ENCODE measurements around the gene ATP5MG. TPM values are rescaled to one million over a fixed set of nuclear protein-coding genes. Genes with fewer than 3 reads are reported as not detected.
"Not testable (repeated sequence)": the region's sequence is repeated elsewhere in the genome, so short reads cannot be mapped to it uniquely, and the experiment has no call there.

ATP5MG gene
- total RNA-seq, 1 donor from 2014 or later: 43.4 TPM

DNA sequence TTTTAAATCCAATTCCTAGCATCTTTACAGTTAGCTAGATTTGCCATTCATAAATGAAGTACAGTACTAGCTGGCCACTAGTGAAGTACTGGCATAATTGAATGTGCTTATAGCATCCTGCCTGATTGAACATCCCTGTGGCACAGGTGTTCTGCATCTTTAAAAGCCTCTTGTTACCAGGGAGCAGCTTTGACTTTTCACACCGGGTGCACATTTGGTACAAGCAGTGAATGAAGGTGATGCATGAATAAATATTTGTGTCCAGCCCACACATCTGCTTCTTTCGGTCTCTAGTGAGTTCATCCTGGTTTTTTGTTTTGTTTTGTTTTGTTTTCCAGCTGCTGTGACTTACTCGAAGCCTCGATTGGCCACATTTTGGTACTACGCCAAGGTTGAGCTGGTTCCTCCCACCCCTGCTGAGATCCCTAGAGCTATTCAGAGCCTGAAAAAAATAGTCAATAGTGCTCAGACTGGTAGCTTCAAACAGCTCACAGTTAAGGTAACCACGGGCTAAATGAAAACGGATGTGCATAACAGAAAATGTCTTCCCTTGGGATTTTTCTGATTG is 5.3 kb downstream of the ATP5MG start:
- DNase-seq (ENCODE audit: low read depth): peak; percentile 51

DNA sequence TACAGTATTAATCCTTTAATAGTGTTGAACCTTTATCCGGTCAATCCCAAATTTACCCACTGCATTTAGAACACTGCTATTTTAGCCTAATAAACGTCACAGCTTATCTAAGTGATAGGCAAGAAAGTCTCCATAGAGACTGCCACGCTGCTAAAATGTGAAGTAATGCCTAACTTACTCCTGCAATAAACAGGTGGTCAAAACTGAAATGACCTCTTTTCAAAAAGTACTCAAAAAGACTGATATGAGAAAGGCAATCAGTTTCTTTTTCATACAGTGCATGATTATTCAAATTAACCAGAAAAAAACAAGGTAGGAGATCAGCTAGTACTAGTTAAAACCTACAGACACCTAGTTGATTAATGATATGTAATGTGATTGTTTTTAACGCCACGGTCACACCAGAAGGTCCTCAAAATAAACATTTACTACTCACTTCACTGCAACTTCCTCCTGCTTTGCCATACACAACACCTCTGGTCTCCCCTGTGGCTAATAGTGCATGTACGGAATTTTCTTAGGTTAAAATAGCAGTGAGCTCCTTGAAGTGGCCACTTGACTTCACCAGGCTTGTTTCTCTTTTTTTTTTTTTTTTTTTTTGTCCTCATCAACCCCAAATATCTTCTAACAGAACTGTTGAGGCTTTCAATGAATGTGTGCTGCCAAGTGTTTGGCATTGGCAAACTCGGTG is 8.8 kb downstream of the ATP5MG start:
- DNase-seq (ENCODE audit: low read depth): no peak

DNA sequence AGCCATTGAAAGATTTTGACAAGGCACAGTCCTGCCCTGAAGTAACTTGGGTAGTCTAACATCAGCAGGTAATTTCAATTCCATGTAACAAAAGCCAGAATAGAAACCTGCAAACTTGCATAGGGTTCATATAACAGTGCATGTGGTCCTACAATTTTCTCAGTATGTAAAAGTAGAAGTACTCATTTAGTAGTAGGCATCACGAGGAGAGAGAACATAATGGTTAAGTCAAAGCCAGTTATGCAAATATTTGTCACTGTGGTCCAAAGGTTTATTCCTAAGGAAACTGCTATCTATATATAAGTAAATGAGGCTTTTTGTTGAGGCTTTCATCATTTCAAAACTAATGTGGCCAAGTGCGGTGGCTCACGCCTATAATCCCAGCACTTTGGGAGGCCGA is 10.1 kb downstream of the ATP5MG start:
- no peak for DNase-seq (ENCODE audit: low read depth)

DNA sequence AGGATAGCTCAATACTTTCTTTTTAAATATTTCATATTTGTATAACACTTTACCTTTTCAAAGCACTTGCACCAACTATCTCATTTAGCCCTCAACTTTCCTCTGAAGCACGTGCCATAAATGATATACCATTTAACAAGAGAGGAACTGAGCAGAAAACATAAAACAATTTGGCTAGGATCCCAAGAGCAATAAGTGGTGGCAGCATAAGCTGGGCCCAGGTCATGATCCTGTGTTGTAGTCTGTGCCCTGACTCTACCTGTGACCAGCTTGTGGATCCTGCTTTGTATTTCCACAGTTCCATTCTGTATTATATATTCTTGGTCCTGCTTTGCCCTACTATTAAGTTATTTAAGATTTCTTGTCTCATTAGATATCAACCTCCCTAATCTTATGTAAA is 11.5 kb downstream of the ATP5MG start:
- DNase-seq (ENCODE audit: low read depth): no peak

DNA sequence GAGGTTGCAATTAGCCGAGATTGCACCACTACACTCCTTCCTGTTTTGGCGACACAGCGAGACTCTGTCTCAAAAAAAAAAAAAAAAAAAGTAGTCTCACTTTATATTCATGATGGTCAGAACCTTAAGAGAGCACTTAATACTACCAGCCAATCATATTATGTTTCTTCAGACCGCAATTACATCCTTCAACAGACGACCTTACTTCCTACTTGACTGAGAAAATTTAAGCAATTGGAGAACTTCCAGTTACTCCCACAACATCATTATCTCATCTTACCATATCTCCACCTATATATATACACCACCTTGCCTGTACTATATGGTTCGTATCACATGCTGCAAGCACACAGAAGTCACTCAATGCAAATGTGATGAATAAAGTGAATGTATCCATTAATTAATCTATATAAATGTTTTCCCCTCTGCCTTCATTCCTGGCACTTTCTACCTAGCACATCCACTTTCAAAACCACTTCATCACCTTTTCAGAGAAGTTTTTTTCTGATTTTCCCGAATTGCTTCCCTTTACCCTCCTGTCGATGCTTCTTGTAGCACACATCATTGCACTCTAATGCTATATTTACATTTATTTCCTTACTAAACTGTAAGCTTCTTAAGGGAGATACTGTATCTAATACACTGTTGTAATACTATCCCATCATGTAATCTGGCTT is 13.8 kb downstream of the ATP5MG start:
- no peak for DNase-seq (ENCODE audit: low read depth)

DNA sequence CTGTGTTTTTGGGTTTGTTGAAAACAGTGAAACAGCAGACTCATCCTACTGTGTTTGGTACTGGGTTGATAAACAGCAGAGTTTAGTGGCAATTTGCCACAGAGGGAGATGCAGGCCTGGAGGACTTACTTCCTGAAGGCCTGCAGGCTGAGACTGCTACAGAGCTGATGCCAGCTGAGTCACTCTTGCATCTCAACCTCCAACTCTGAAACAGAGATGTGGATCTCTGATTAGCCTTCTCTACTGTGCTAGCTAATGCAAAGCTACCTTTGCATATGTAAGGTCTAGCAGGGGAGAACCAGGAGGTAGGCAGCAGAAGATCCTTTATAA is 14.3 kb downstream of the ATP5MG start:
- DNase-seq (ENCODE audit: low read depth): peak; percentile 92

DNA sequence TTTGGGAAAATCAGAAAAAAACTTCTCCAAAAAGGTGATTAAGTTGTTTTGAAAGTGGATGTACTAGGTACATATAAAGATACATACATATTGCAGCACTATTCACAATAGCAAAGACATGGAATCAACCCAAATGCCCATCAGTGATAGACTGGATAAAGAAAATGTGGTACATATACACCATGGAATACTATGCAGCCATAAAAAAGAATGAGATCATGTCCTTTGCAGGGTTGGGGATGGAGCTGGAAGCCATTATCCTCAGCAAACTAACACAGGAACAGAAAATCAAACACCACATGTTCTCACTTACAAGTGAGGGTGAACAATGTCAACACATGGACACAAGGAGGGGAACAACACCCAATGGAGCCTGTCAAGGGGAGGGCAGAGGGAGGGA is 15.5 kb downstream of the ATP5MG start:
- not testable (repeated sequence) for DNase-seq (ENCODE audit: low read depth)

DNA sequence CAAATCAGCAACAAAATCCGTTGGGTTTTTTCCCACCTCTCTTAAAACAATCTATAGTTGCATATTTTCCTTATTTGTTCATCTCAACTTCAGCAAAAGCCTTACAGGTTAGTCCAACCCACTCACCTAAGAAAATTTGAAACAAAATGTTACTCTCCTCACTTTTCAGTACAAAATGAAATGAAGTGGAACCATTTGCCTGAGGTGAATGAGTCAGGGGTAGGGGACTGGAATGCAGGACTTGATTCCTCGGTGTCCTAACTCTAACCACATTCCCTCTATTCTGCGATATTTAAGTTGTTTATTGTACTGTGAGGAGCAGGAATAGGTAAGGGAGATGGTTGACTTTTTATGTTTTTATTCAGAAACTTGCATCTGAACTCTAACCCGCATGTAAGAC is 16.4 kb downstream of the ATP5MG start:
- peak; percentile 96 for DNase-seq (ENCODE audit: low read depth)

DNA sequence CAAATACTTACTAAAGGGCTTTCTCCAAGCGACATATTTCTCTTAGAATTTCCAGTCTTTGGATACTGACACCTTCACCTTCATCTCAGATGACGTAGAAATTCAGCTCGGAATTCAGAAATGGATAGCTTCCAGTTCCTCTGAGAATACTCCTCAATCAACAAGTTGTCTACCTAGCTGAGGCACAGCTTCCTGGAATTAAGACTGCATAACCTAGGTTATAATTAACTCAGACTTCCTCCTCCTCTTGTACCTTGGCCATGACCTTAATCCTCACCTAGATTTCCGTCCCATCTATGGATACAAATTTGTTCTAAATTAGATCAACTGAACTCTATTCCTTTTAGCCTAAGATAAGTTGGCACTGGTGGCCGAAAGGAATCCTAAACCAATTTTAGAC is 17.4 kb downstream of the ATP5MG start:
- DNase-seq (ENCODE audit: low read depth): peak; percentile 79

DNA sequence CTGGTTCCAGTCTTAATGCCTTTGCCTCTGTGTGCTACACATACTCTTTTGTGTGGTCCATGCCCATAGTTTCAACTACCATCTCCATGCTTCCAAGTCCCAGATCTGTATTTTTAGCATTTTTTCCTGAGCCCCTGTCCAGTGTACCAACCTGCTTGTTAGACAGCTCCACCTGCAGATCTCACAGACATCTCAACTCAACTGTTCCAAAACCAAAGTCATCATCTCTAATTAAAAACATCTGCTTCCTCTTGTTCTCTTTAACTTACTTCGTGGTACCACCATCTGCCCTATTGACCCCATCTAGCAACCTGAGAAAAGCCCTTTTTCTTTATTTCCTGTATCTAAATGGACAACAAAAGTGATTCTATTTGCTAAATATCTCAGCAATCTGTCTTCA is 26.3 kb downstream of the ATP5MG start:
- no peak for DNase-seq (ENCODE audit: low read depth)

DNA sequence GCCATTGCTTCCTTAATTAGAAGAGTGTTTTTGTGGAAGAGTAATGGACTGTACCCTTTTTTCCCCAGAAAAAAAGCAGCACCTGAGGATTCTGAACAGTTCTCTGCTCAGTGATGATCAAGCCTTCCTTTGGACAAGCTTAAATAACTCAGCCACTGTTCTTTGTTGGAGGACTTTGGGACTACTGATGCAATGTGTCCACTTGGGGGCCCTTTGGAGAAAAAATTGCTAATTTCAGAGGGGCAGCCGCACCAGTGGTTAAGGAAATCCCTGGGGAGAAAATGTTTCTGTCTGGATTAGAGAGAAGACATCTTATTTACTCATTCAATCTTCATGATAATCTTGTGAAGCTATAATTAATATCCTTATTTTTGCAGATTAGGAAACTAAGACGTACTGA is 29.6 kb downstream of the ATP5MG start:
- DNase-seq (ENCODE audit: low read depth): no peak

DNA sequence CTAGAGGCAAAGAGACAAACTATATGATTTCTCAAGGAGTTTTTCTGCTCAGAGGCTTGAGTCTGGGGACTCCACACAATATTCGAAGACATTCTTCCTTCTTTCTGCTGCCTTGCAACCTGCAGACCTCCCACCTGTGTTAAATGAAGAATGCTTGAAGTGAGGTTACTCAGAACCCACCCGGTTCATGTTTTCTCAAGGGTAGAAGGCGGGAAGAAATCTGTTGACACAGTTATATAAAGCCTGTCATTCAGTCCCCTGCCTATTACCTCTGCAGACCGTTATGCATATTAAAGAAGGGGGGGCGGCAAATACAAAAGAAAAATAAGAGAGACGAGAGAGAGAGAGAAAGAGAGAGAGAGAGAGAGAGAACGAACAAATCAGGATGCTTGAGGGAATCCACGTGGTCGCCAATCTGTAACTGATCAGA is 32.7 kb downstream of the ATP5MG start:
- no peak for DNase-seq (ENCODE audit: low read depth)

DNA sequence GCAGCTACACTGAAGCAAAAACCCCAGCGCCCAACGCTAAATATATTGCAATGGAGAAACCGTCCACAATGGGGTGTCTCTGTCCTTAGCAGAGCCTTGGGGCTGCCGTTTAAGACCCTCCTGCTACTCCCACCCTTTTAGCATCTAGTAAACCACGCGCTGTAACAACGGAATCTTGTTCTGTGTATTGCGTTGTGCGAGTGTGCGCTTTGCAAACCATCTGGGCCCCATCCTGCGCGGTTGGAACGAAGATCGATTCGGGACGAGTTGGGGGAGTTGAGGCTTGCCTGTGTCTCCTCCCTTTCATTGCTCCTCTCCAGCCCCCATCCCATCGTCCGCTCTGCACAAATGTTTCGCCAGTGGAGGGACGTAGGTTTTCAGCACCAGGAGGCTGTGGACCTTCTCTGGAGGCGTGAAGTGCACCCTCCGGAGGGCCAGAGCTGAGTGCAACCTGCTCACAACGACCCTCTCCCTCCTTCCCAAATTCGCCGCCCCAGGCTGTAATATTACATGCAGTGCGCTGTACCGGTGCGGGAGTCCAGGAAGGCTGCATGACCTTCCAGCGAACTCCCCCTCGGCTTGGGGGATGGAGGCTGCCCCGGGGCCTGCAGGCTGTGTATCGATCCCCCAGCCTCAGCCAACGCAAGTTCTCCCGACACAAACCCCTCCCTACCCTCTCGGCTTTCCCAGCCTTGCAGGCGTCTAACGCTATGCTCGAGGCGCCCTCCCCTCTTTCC is 33.3 kb downstream of the ATP5MG start:
- no peak for DNase-seq (ENCODE audit: low read depth)

DNA sequence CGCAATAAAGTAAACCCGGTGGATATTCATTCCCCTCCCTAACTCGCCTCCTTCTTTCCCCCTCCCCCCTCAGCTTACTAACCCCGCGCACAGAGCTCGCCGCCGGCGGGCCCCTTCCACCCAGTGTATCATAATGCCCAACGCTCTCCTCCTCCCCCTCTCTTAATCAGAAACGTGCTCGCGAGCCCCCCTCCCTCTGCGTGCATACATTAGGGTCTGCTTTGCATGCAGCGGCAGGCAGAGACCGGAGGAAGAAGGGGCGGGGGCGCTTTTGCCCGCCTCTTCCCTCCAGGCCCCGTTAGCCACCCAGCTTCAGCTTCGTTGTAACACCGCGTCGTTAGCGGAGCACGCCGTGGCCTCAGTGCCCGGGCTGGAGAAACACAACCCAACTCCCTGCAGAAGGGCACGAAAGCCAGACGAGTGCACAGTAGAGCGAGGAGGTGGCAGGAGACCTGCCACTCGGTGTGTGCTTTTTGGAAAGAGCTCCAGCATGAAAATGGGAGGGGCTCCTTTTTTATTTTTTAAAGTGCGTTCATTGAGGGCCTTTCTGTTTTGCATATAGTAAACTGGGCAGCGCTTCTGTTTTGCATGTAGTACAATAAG is 34.0 kb downstream of the ATP5MG start:
- DNase-seq (ENCODE audit: low read depth): no peak

DNA sequence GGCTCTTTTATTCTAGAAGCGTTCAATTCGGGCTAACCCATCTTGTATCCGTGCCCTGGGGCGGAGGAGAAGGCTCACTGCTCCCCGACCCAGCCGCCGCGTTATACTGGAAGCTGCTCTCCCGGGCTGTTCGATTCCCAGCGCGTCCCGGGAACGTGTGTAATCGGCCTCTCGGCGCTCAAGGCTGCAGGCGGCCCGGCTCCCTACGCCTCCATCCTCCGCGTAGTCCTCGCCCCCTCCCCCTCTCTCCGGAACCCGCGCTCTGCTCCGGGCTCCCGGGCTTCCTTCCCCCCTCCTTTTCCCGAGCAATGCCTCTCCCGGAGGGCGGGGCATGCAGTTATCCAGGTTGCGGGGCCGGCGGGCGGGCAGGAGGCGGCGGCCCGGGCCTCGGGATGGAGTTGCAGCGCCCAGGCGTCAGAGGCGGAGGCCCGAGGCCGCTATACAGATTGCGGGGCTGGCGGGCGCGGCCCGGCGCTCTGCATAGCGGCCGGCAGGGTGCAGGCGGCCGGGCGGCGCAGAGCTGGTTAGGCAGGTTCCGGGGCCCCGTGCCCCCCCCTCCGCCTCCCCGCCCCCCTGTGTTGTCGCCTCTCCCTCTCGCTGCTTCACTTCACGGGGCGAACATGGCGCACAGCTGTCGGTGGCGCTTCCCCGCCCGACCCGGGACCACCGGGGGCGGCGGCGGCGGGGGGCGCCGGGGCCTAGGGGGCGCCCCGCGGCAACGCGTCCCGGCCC is 34.7 kb downstream of the ATP5MG start, which contains the start of gene KMT2A:
TSS of gene KMT2A (plus strand) at position 600 of the 732 bp plus-strand sequence. CDS start at position 621, 21 bp downstream.
- peak; percentile 67 for DNase-seq (ENCODE audit: low read depth)

DNA sequence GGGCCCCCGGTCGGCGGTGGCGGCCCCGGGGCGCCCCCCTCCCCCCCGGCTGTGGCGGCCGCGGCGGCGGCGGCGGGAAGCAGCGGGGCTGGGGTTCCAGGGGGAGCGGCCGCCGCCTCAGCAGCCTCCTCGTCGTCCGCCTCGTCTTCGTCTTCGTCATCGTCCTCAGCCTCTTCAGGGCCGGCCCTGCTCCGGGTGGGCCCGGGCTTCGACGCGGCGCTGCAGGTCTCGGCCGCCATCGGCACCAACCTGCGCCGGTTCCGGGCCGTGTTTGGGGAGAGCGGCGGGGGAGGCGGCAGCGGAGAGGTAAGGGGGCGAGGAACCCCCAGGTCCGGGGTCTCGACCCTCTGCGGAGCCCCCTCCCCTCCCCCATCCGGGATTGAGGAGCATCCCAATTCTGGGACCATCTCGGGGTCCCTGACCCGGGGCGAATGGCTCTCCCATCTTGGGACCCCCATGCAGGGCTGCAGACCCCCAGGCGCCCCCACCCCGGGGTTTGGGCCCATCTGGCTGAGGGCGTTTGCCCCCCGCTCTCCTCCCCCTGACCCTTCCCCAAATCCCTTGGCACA is 35.3 kb downstream of the ATP5MG start:
- DNase-seq (ENCODE audit: low read depth): no peak

DNA sequence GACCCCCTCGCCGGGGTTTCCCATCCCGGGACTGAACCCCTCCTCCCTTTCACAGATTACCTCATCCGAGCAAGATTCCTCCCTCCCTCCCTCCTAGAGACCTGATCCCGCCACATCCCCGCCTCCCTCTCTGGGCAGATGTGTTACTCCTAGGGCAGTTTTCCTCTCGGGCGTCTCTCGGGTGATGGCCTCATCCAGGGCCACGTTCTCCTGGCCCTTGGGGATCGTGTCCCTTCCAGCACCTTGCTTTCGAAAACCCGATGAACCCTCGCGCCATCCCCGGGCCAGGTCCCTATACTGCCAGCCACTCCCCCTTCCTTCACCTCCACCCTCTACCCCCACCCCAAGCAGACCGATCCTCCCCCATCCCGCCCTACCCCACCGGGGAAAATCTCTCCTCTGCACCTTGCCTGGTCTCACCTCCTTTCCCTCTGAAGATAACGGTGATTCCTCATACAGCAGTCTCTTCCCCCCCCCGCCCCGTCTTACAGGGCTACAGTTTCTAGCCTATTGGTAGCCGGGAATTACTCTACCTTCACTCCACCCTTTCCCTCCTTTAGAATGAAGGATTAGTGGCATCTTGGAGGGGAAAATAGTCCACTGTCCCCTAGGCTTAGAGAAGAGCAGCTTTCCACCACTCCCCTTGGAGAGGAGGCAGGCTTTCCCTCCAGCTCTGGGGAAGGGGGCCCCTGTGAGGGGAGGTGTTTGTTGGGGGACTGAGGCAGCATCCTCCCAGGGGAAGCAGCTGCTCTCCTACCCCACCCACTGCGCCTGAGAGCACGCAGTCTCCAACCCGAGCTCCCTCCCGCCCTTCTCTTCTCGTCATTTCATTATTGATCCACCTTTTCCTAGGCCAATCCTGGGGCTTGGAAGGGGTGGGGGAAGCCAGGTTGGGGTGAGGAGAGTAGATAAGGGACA is 36.1 kb downstream of the ATP5MG start:
- DNase-seq (ENCODE audit: low read depth): no peak

DNA sequence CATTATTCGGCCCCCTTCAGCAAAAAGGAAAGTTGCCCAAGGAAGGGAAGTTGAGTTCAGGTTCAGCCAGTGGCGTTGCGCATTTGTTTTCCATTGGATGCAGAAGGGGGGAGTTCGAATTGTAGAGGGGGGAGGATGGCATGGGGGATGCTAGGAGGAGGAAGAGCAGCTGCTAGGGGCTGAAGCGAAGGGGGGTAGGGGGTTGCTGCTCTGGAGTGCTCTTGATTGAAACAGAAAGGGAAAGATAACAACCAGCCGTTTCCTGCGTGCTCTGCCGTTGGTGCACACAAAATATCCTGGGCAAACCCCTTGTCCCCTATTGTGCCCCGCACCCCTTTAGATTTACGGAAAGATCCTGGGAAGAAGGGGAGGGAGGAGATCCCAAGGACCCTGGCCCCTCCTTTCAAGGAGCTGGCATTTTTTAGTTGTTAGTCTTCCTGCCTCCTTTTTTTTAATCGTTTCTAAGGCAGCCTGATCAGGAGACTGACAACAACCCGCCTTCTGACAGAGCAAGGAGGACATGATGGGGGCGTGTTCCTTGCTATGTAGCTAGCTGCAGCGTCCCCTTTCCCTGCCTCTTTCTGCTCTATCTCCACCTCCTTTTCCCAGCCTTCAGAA is 37.0 kb downstream of the ATP5MG start:
- peak; percentile 84 for DNase-seq (ENCODE audit: low read depth)

DNA sequence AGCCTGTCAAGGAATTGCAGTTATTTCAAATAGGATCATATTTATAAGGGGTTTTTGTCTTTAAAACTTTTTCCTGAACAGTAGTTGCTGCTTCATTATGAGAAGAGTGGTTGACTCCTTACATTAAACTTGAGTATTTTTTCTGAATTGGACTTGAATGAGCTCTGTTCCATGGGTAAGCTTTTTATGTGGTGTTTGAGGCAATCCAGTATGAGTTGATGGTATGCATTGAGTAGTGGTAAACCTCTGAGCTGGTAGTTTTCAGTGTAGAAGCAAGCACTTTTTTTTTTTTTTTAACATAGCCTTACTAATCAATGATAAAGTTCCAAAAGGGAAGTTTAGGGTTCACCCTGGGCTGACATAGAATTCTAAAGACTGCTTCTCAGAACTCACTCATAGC is 38.2 kb downstream of the ATP5MG start:
- no peak for DNase-seq (ENCODE audit: low read depth)

Measured in renal cortical epithelial cell (primary cell).